SKM-1 treated with dmso at 0.1 percent for 144 hours (cell line): ENCODE data around the gene CELSR2.
"Not testable (repeated sequence)": the region's sequence is repeated elsewhere in the genome, so short reads cannot be mapped to it uniquely, and the experiment has no call there.

Source experiments
- DNase-seq: peaks from one replicate; lab custom pipeline; 2025; ENCODE audit not compliant: unreplicated experiment; lab: John Stamatoyannopoulos, UW

CELSR2 gene

DNA sequence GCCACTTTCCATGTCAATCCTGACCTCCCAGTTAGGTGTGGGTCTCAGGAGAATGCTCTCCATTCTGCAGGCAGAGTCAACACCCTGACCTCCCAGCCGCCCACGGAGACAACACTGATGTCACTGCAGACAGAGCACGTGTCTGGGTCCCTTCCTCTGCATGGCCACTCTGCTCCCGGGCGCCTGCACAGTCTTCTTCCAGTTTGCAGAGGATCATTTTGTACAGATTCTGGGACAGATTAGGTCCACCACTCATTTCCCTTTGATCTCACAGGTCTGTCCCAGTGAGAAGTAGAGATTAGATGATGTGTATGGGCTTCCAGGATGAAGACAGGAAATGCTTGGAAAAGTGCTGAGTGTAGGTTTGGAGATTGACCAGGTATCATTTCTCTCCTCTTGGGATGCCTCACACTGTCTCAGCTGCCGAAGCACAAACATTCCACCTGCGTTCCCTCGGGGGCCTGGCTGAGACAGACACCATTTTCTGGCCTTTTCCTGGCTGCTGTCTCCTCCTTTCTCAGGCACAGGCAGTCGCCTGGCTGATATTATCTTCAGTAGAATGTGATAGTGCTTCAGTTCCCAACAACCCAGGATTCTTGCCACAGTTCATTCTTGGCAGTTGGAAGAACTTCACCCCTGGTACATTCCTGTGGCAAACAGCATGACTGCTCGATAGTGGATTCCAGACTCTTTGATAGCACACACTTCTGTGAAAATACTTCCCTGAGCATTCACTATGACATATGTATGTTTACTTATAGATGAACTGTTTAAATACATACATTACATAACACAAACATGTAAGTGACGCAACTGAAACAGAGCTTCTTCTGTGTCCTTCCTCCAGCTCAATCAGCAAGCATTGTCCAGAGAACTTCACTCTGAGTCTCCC, 49.6 kb downstream of the CELSR2 start:
- no peak for DNase-seq

DNA sequence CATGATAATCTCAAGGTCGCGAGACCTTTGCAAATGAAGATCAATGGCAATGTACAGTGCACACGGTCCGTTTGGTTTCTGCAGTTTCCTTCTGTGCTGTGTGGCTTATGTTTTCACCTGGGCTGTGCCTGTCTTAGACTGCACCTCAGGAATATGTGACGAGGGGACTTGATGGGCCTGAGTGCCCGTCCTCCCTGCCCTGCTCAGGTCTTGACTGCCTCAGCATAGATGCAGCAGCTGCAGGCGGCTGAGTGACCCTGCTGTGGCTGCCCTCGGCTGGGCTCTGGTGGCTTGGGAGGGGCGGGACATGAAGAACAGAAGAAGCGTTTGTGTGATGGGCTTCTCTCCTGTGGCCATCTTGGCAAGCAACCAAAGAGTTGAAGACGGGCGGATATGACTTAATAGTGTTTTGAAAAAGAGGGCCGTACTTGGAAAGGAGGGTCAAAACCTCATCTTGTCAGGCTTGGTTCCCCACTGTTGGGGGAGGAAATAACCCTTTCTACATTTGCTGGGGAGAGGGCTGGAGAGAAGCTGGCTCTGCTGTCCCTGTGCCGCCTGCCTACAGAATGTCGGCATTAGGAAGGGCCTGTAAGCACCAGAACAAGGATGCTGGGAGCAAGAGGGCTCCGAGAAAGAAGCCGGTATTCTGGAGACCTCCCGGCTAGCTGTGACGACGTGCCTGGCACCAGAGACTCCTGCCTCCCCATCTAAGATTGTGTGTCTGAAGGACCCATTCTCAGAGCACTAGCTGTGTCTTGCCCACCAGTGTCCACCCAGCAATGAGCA, 50.4 kb downstream of the CELSR2 start:
- no peak for DNase-seq

DNA sequence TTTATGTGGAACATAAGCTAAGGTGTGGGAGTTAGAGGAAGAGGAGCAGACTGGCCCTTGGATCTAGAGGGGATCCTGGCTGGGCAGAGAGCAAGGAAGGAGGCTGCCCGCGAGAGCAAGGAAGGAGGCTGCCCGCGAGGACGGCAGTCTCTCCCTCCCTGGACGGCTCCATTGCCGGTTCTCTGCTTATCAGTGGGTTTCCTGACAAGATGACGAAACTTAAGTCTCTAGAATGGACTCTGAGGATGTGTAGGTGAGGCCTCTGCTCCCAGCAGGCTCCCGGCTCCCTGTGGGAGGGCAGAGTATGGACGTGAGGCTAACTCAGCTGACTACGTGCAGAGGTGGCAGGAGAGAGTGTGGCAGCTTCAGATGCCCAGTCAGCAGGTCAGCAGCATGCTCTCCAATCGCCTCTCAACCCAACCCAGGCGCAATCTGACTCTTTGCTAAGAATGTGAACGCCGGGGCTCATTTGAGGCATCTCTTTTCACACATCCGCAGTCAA, 51.4 kb downstream of the CELSR2 start:
- no peak for DNase-seq

DNA sequence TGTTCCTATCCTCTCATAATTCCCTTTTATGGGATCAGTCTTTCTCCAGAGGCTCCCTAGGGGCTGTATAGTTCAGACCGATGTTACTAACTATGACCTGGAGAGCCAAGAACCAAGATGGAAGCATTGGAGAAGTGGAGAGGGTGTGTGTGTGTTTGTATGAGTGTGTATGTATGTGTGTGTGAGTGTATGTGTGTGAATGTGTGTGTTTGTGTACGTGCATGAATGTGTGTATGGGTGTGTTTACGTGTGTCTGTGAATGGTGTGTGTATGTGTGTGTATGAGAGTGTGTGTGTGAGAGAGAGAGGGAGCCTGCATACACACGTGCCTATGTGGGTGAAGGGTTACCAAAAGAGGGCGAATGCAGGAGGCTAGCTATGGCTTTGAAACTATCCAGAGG, 52.5 kb downstream of the CELSR2 start:
- DNase-seq, result no peak

DNA sequence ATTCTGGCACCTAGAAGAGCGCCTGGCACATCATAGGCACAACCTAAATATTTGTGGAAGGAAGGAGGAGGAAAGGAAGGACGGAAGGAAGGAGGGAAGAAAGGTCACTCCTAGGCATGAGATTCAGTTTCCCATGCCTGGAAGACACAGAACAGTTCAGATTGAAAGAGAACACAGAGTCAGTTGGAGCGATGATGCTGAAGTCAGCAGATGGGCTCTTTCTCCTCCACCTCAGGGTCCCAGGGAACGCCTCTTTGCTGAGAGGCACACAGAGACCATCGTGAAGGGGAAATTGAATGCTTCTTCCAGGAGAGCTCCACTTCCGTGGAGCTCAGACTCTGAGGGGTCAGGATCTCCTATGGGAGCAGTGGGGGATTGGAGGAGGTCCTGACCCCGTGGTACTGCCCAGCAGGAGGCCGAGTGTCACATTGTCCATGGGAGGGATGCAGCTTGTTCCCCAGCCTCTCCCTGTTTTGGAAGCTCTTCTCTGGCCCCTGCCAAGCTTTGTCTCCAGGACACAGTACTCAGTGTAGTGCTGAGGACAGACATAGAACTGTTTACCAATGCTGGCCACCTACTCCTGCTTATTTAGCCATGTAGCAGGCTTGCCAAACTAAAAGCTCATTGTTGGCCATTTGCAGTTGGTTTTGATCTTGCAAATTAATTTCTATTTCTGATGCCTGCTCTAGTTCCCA, 55.0 kb downstream of the CELSR2 start:
- no peak for DNase-seq

DNA sequence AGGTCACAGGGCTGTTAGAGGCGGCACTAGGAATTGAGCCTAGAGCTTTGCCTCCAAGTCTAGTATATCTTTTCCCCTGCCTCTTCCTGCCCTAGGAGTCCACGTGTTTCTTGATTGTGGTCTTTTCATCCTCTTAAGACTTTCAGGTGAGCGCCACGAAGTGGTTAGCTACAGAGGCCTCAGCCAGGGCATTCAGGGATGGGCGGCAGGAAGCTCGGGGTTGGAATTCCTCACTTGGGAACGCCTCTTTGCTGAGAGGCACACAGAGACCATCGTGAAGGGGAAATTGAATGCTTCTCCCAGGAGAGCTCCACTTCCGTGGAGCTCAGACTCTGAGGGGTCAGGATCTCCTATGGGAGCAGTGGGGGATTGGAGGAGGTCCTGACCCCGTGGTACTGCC, 56.7 kb downstream of the CELSR2 start:
- DNase-seq, result not testable (repeated sequence)

DNA sequence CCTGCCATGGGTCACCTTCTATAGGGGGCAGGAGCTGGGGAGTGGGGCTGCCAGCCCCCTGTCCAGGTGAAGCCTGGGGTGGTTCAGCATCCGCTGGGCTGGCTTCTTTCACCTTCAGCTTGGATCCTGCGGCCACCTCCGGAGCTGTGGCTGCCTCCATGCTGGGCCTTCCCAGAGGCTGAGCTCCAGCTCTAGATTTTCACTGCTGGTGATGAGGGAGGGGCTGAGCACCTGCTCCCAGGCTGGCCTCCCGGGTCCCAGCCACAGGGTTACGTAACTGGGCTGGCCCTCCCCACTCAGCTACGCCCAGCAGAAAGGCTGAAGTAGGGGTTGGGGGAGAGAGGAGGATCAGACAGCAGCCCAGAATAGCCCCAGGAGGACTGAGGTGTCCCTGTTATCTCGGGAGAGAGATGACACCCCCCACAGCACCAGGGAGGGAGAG, 57.5 kb downstream of the CELSR2 start, which contains the start of gene MYBPHL:
MYBPHL (minus strand) TSS at position 180 of the 442 bp plus-strand sequence; CDS start at position 160, 20 bp downstream.
- DNase-seq, result peak; percentile 44

DNA sequence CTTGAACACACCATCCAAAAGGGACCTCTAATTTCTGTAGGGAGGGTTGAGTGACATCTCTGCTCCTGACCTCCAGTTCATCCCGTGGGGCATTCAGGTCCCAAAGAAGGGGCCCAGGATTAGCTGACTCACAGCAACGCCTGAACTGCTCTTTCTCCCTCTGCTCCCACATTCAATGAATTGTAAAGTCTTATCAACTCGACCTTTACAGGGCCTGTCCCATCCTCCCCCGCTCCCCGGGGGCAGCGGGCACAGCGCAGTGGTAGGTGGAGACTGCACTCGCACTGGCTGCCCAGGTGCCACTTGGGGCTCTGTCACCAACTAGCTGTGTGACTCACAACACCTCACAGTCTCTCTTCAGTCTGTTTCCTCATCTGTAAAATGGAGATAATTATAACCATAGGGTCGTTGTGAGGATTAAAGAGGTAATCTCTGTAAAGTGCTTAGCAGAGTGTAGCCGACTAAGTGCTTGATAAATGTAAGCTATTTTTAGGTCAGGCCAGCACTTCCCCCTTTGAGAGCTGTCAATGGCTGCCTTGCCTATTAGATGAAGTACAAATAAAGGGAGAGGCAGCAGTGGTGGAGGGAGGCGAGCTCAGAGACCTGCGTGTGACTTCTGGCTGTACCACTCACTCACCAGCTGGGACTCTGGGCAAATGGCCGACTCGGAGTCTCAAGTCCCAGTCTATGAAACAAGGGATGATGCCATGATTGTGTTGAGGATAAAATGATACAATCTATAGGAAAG, 58.1 kb downstream of the CELSR2 start:
- peak; percentile 16 for DNase-seq

DNA sequence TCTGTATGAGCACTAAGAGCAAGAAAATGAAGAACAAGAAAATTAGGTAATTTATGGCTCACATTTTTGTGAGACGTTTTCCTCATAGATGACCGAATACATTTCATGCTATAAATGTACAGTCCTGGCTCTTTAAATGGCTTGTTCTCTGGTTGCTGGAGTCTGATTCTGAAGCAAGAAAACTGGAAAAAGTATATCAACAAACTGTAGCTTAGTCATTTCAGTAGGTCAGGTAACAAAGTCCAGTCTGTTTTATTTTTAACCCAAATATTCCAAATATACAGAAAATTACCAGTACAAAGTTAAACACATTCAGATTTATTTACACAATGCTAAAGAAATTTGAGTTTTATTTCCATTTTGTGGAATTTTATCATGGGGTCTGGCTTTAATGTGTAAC, 60.0 kb downstream of the CELSR2 start:
- DNase-seq, result no peak

DNA sequence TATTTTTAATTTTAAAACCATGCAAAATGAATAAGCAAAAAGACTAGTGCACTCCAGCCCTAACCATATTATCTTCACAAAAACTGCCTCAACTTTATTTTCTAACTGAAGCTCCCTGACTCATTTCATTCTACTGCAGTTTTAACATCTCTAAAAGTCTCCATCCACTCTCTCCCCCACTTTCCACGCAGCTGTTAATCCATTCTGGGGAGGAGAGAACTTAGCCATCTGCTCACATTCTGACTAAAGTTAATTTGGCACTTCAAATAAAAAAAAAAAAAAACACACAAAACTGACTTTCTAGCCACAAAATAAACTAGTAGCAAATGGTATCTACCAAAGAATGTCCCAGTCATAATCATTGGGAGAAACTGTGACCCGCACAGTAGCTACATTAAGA, 62.9 kb downstream of the CELSR2 start:
- DNase-seq, result no peak

DNA sequence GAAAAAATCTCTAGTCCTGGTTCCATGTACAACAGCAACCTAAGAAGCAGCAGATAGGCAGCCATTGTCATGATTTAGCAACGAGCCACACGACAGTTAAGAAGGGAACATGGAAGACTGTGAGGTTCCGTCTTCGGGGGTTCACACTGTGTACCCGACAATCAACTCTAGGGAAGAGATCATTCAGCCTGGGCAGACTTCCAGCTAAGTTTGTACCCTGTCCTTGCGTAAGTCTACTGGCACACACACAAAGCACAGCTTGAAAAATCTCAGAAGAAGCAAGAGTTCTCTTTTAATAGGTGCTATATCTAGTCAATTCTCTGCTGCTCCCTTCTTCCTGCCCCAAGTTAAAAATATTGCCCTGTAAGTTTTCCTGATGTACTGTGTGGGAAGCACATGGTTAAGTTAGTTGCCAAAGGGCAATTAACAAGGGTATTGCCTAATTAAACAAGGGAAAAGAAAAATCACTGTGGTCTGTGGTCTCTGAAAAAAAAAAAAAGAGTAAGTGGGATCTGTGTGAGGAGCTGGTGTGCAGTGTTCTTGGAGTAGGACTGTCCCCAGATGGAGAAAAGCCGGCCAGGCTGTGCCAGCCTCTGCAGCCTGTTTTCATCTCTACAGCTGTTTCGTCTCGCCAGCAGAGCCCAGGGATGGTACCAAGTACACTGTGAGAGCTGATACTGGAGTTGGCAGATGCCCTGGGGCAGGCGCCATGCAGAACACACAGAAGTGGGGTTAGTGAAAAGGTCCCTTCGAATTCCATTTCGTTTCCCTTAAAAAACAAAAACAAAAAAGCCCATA, 63.8 kb downstream of the CELSR2 start:
- DNase-seq, result no peak

DNA sequence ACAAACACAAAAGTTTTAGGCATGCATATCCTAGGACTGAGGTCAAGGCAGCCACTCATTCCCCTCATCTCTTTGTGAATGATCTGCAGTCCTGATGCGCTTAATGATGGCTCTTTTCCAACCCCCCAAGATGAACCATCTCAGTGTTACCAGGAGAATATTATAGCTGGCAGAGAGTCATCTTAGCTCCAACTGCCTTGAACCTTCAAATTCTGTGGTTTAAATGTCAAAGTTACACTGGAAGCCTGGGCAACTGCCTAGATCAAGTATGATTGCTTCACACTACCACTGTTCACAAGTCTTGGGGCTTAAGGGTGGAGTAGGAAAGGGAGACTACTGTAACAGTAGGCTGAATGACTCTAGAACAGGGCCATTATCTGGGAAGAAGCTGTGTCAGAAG, 65.5 kb downstream of the CELSR2 start:
- no peak for DNase-seq

DNA sequence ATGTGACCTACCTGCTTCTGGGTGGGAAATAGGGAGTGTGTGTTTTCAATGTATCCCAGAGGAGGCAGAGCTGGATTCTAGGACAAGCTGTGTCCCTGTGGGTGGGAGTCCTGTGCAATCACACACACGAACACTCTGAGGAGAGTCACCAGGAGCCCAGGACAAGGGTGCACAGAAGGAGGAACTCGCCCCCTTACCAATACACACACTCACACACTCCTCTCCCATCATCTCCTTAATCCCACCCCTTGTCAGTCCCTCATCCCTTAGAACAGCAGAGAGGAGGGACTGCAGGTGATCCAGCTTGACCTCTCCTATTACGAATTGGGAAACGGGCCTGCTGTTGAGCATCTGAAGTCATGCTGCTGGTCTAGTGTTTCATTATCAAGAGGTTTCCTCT, 65.9 kb downstream of the CELSR2 start:
- DNase-seq, result no peak

DNA sequence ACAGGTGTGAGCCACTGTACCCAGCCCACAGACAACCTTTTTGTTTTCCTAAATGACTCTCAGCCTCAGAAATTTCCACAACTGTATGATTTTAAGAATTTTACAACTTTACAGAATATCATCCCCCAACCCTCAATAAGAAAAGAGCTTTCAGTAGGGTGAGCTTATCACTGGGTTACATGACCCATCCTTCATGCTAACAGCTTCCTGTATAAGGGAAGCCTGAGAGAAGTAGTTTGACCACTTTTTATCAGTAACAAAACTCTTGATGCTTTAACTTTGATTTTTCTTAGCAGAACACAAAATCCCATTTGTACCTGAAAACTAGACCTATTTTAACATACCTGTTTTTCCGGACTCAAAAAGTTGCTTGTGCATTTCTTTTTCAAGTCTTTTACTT, 67.2 kb downstream of the CELSR2 start:
- no peak for DNase-seq

DNA sequence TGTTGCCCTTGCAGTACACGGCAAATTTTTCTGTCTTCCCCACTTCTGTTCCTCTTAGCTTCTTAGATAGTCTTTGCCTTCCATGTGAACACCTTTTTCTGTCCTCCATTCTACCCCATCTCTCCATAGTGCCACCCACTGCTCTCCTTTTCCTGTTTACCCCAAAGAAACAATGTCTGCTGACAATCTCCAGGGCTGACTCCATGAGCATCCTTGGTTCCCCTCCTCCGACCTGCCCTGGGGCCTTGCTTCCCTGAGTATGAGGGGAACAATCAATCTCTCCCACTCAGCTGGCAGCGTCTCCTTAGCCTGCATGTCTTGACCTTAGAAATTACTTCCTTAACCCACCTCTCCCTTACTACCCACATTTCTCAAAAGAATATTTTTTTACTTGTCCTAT, 69.8 kb downstream of the CELSR2 start:
- no peak for DNase-seq

DNA sequence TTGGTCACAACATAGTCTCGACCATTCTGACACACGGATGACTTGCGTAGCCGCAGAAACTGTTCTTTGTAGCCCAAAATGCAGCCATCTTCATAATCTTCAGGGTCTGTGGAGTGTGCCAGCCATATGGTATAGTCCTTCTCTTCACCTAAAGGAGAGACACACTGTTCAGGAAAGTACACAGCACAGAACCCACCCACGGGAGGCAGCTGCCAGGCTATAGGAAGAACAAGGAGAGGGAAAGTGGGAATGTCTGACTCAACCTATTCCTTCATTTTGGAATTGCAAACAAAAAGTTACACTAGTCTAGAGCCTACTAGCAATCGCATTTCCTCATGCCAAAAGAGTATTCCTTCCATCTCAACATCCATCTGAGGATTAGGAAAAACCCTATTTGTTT, 73.6 kb downstream of the CELSR2 start:
- DNase-seq, result no peak
